GM21619 (cell line): ENCODE data around the gene AP3D1.

Source experiments
- ATAC-seq: cut with Tn5 transposase; IDR thresholded peaks from one replicate; pipeline ENCODE4 v1.9.1; 2021; ENCODE audit not compliant: unreplicated experiment

AP3D1 gene

GRCh38 chr19:2113439-2114211 lies 37.7 kb downstream of the AP3D1 start:
- ATAC-seq = no peak

DNA sequence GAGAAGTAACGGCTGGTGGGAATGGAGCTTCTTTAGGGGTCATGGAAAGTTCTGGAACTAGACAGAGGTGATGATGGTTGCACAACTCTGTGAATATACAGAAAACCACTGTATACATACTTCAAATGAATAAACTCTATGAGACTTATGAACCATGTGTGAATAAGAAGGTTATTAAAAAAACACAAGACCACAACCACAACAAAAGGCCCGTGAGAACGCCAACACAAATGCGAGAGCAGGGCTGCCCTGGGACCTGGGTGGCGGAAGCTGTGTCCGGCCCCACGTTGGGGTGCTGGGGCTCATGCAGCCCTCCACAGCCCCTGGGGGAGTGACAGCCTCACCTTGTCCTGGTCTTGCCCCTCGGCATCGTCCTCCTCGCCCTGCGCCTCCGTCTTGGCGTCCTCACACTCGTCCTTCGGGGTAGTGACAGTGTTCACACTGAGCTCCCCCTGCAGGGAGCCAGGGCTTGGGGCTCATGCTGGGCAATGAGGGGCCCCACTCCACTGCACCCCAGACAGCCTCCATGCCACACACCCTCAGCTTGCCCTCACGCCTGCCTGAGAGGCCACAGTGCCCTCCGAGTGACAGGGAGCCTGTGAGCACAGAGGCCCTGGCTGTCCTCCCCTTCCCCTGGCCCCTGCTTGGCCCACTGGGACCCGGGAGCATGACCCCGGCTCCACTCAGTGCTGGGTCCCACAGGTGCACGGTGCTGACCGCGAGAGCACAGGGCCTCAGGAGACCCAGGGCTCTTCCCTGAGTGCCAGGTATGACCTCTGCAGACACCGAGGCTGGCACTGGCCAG lies 38.6 kb downstream of the AP3D1 start:
- ATAC-seq = no peak

DNA sequence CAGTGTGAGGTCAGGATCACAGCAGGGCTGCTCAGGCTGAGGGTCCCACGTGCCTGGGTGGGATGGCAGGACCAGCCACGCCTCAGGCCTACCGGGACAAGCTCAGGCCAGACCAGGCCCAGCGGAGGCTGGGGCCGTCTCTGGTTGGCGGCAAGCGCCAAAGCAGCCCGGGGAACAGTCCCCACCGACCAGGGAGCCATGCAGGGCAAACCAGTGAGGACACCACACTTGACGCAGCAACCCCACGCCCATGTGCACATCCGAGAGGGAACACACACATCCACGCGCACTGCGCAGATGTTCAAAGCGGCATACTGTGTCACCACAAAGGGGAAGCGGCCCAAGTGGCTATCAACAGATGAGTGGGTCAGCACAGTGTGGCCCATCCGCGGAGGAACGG lies 39.5 kb downstream of the AP3D1 start:
- no peak for ATAC-seq

DNA sequence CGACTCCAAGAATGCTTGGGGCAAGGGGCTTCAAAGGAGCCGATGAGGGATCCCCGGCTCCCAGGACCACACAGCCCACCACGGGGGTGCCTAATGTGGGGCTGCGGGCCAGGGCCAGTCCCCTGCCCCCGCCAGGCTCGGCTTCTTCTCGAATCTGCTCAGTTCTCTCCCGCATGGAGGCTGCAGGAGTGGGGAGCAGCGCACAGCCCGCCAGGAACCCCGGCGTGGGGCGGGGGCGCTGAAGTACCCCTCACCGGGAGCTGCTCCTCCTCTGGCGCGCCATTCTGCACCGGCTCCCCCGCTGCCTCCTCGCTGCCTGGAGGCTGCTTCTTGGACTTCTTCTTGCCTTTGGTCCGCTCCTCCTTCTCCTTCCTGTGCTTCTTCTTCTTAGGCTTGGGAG lies 39.9 kb downstream of the AP3D1 start:
- no peak for ATAC-seq

DNA sequence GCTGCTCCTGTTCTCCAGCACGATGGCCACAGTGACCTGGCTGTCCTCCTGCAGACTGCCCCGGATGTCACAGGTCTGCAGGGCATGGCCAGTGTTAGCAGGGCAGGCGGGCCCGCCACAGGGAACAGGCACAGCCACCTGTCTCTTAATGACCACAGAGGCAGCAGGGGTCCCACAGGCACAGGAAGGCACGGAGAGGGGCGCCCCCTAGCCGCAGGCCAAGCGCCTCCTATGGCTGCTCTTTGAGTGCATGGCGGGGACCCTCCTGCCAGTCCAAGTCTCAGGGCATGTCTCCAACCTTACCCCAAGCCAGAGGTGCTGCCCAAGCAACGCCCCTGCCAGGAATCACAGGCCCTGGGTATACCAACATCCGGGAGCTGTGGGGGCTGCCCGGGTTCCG lies 40.5 kb downstream of the AP3D1 start:
- no peak for ATAC-seq

- ATAC-seq = no peak
Observed at GRCh38 chr19:2109046-2109864, 42.1 kb downstream of the AP3D1 start.

DNA sequence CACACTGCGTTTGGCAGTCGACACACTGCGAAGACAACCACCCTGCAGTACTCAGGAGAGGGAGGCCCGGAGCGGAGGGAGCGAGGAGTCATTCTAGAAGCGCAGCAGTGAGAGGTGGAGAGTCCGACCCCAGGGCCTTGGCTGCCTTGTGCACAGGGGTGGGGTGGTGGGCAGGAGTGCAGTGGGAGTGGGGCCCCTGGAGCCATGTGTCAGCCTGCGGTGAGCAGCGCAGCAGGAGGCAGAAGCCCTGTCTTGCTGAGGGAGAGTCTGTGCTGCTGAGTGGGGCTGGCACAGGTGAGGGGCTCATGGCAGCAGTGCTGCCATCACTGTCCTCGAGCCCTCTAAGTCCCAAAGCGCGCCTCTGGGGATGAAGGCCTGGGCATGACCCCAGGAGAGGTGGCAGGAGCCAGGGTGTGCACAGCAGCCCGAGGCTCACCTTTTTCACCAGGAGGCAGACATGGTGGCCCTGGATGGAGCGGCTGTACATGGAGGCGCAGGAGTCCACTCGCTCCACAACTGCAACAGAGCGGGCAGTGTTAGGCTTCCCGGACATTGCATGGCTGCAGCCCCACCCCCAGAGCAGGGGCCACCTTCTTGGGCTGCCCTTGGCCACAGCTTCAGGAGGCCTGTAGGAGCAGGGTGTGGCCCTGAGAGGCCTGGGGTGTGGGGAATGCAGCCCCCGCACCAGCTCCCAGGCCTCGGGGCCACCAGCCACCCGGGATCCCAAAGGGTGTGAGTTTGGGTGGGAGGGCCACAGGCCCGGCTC lies 42.9 kb downstream of the AP3D1 start:
- ATAC-seq = no peak

GRCh38 chr19:2103045-2103707 lies 48.2 kb downstream of the AP3D1 start:
- no peak for ATAC-seq

DNA sequence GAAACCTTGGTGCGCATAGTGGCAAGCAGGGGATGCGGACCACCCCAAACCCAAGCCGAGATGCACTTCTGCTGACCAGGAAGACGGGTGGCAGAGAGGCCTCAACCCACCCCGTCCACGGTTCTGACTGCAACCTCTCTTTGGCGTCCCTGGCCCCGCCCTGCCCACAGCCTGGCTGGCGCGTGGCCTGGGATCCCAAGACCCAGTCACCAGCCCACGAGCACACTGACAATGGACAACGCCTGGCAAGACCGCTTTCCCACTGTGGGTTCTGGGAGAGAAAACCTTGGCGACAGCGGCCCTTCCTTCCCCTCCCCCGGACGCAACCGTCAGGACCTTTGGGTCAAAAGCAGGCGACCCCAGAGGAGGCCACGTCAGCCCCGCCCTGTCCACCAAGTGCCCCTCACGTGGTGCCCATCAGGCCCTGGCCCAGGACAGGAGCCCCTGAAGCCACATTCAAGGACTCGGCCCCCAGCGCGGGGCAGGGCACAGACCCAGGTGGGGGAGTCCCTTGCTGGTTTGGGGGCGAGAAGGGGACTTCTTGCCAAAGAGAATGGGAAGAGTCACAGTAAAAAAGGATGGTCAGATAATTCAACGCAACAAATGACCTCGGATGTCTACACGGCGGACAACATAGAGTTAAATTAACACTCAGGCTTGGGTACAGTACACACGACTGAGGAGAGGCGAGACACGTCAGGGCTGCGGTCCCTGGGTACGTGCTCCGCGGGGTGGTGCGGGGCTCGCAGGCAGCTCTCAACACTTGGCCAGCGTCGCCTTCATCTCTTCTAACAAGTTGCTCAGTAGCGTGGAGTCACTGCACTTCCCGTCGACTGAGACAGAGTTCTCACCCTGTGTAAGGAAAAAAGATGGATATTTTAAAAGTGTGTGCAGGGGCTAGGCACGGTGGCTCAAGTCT lies 49.7 kb downstream of the AP3D1 start:
- no peak for ATAC-seq

- ATAC-seq = no peak
Observed at GRCh38 chr19:2100719-2101061, 50.7 kb downstream of the AP3D1 start.

DNA sequence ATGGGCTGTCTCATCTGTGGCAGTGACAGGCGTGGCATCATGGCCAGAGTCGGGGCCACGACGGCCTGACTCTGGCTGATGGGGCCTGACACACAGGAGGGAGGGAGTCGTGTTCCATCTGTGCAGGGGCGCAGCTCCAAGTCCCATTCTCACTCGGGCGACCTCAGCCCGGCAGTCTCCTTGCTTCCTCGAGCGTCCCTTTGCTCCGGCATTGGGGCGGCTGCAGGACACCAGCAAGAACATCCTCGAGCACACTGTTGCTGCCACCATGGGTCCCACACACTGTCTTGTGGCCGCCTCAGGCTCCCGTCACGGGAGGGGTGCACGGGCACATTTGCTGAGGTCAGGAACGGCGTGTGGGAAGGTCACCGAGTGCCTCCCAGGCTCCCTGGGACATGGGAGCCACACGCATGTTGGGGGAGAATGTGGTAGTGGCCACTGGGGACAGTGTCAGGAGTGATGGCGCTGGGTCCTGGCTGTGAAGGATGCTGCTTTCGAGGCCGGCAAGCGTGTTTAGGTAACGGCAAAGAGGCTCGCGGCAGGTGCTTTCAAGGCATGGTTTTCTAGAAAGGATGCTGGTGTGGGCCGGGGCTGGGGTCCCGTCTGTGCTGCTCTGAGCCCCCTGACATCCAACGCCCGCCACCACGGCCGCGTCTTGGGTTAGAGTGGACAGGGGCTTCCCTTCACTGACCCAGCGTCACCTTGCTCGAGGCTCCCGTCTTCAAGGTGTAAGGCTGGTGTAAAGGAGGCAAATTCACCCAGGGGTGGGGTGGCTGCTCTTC lies 51.2 kb downstream of the AP3D1 start:
- no peak for ATAC-seq

DNA sequence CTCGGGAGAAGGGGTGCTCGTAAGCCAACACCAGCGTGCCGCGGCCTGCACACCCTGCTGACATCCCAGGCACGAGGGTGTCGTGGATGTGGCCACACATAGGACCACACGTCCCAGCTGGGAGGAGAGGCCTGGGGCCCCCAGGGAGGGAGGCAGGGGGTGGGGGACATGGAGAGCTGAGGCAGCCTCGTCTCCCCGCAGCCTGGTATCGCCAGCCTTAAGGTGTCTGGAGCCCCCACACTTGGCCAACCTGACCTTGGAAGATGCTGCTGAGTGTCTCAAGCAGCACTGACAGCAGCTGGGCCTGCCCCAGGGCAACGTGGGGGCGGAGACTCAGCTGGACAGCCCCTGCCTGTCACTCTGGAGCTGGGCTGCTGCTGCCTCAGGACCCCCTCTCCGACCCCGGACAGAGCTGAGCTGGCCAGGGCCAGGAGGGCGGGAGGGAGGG lies 52.3 kb downstream of the AP3D1 start:
- no peak for ATAC-seq

GRCh38 chr19:2097886-2098327 lies 53.5 kb downstream of the AP3D1 start:
- no peak for ATAC-seq

- ATAC-seq = peak; percentile 4
Observed at GRCh38 chr19:2097203-2097885, 54.0 kb downstream of the AP3D1 start.

DNA sequence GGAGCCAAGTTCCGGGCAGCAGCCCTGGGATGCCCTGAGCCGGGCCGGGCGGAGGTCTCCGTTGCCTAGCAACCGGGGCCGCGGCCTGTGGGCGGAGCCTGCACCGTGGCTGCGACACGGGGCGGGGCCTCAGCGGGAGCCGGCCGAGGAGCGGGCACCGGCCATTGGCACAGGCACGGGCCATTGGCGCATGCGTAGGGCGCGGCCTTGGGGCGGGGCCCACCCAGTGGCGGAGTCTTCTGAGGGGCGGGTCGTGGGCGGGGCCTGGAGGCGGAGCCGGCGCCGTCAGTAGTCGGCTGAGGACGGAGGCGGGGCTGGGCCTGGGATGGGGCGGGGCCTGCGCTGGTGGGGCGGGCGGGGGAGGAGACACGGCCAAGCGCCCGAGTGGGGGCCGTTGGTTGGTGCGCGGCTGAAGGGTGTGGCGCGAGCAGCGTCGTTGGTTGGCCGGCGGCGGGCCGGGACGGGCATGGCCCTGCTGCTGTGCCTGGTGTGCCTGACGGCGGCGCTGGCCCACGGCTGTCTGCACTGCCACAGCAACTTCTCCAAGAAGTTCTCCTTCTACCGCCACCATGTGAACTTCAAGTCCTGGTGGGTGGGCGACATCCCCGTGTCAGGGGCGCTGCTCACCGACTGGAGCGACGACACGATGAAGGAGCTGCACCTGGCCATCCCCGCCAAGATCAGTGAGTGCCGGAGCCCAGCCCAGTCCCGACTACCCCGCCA lies 54.7 kb downstream of the AP3D1 start, which contains the start of gene IZUMO4:
Gene IZUMO4 (plus strand): TSS at position 436 of the 723 bp plus-strand sequence. CDS start 31 bp downstream, at position 467.
- ATAC-seq = peak; percentile 60

GRCh38 chr19:2096034-2096479 lies 55.3 kb downstream of the AP3D1 start, which contains the start of gene MOB3A:
Gene MOB3A (minus strand): TSS chr19:2096326. CDS start chr19:2078560, 17,766 bp downstream.
- ATAC-seq = peak; percentile 25
